NCI-H1436 treated with DMSO at 0.1 percent for 48 hours (cell line): ENCODE data around the gene IGF2.

Experiments
- DNase-seq: peaks from one replicate; lab custom pipeline; 2025; lab: John Stamatoyannopoulos, UW

Gene IGF2

GRCh38 chr11:2153581-2154194 is 14.5 kb upstream of the IGF2 start:
- DNase-seq = no peak

- no peak for DNase-seq
These were observed 12.5 kb upstream of the IGF2 start for GRCh38 chr11:2151500-2152257.

GRCh38 chr11:2149864-2150847 is 11.0 kb upstream of the IGF2 start:
- no peak for DNase-seq

- DNase-seq = no peak
These were observed 10.3 kb upstream of the IGF2 start for GRCh38 chr11:2149460-2149859.

GRCh38 chr11:2148595-2148994 is 9.4 kb upstream of the IGF2 start:
- DNase-seq = no peak

- DNase-seq = no peak
These were observed 8.2 kb upstream of the IGF2 start for GRCh38 chr11:2147391-2147790.

- no peak for DNase-seq
These were observed 6.9 kb upstream of the IGF2 start for GRCh38 chr11:2146051-2146450.

GRCh38 chr11:2144544-2145248 is 5.5 kb upstream of the IGF2 start:
- DNase-seq = no peak

GRCh38 chr11:2143799-2144543 is 4.8 kb upstream of the IGF2 start:
- no peak for DNase-seq

- no peak for DNase-seq
These were observed 4.2 kb upstream of the IGF2 start for GRCh38 chr11:2143477-2143798.

GRCh38 chr11:2142762-2143202 is 3.6 kb upstream of the IGF2 start:
- DNase-seq = no peak

GRCh38 chr11:2142300-2142759 is 3.1 kb upstream of the IGF2 start:
- no peak for DNase-seq

- DNase-seq = no peak
These were observed 1.5 kb upstream of the IGF2 start for GRCh38 chr11:2140411-2141400.

- no peak for DNase-seq
These were observed 590 bp upstream of the IGF2 start for GRCh38 chr11:2139621-2140337.

GRCh38 chr11:2138431-2139122 is 612 bp downstream of the IGF2 start:
- DNase-seq = no peak

GRCh38 chr11:2138068-2138430 is 1.1 kb downstream of the IGF2 start:
- DNase-seq = no peak

- no peak for DNase-seq
These were observed 1.8 kb downstream of the IGF2 start for GRCh38 chr11:2137202-2138067.

- no peak for DNase-seq
These were observed 2.3 kb downstream of the IGF2 start for GRCh38 chr11:2136952-2137201.
